DOHH2 (cell line): ENCODE data around the gene C2orf74.

Experiments
- H3F3A ChIP-seq: fragments of 200-600 bp; sonication (generic), shearing (Covaris generic); 2 replicates; pipeline ENCODE4 v1.6.0; 2016; ENCODE audit warnings: antibody characterized with exemption, mild to moderate bottlenecking; ENCODE audit not compliant: control insufficient read depth, insufficient read depth
- H3K27ac ChIP-seq: fragments of 200-600 bp; sonication (generic); 2 replicates; pipeline ENCODE4 v1.5.1; 2014; ENCODE audit warnings: low read depth, mild to moderate bottlenecking, low read length, moderate library complexity
- H3K27me3 ChIP-seq: fragments of 200-600 bp; sonication (generic); 2 replicates; pipeline ENCODE4 v1.6.1; 2014; ENCODE audit warnings: mild to moderate bottlenecking, low read length, mixed read lengths; ENCODE audit not compliant: control insufficient read depth
- H3K36me3 ChIP-seq: fragments of 200-600 bp; sonication (generic); 2 replicates; pipeline ENCODE4 v1.6.1; 2014; ENCODE audit warnings: mild to moderate bottlenecking, low read length, moderate library complexity, mixed read lengths; ENCODE audit not compliant: control insufficient read depth
- H3K4me1 ChIP-seq: fragments of 200-600 bp; sonication (generic); 2 replicates; pipeline ENCODE4 v1.6.1; 2014; ENCODE audit warnings: mild to moderate bottlenecking, low read length, mixed read lengths; ENCODE audit not compliant: control insufficient read depth
- H3K4me2 ChIP-seq: fragments of 200-600 bp; sonication (generic); 2 replicates; pipeline ENCODE4 v1.6.0; 2014; ENCODE audit warnings: mild to moderate bottlenecking, low read length, moderate library complexity
- H3K4me3 ChIP-seq: fragments of 200-600 bp; sonication (generic); 2 replicates; pipeline ENCODE4 v1.5.1; 2014; ENCODE audit warnings: mild to moderate bottlenecking, low read length, mixed read lengths
- H3K79me2 ChIP-seq: fragments of 200-600 bp; sonication (generic); 2 replicates; pipeline ENCODE4 v1.6.1; 2014; ENCODE audit warnings: mild to moderate bottlenecking, low read length, mixed read lengths; ENCODE audit not compliant: control insufficient read depth
- H3K9me2 ChIP-seq: fragments of 200-600 bp; sonication (generic); replicated peaks from 2 replicates; pipeline ENCODE4 v1.6.1; 2014; ENCODE audit warnings: mild to moderate bottlenecking, low read length, mixed read lengths; ENCODE audit not compliant: control insufficient read depth
- H3K9me3 ChIP-seq: fragments of 200-600 bp; sonication (generic); 2 replicates; pipeline ENCODE4 v1.6.1; 2014; ENCODE audit warnings: antibody characterized with exemption, low read length, mixed read lengths; ENCODE audit not compliant: control insufficient read depth, insufficient read depth
- H4K20me1 ChIP-seq: fragments of 200-600 bp; sonication (generic); 2 replicates; pipeline ENCODE4 v1.6.0; 2014; ENCODE audit warnings: low read depth, mild to moderate bottlenecking, antibody characterized with exemption, low read length, moderate library complexity; ENCODE audit not compliant: control insufficient read depth, insufficient read depth
- CTCF ChIP-seq: fragments of 200-600 bp; sonication (generic); IDR thresholded peaks from one replicate; pipeline ENCODE4 v1.5.1; 2014; ENCODE audit warnings: antibody characterized with exemption, mild to moderate bottlenecking, low read depth, low read length; ENCODE audit not compliant: poor library complexity, severe bottlenecking
- EZH2phosphoT487 ChIP-seq: fragments of 200-600 bp; sonication (generic); IDR thresholded peaks from 2 replicates; pipeline ENCODE4 v1.6.1; 2017; ENCODE audit warnings: borderline replicate concordance, mild to moderate bottlenecking, antibody characterized with exemption, low read length, moderate library complexity, mixed read lengths

C2orf74 gene

GRCh38 chr2:61182059-61182383, 20.0 kb downstream of the C2orf74 start:
- H3K27me3 ChIP-seq = no peaks in the 10 kb centered on the region
- no peaks in the 10 kb centered on the region for H3K9me2 ChIP-seq
- H3K4me3 ChIP-seq = no peak overlapping the region
- H4K20me1 ChIP-seq = no peaks in the 10 kb centered on the region
- peaks cover 56% of the 10 kb centered on the region for H3K79me2 ChIP-seq
- H3K4me2 ChIP-seq = peak overlapping the region; percentile 78; the same call in 1 of the 2 replicates
- TF ChIP-seq EZH2phosphoT487 = no peak
- TF ChIP-seq CTCF = no peak
- peaks cover 37% of the 10 kb centered on the region for H3K4me1 ChIP-seq
- H3K9me3 ChIP-seq = no peaks in the 10 kb centered on the region
- H3K36me3 ChIP-seq = peaks cover 84% of the 10 kb centered on the region
- peaks cover 17% of the 10 kb centered on the region; the same call in 1 of the 2 replicates for H3F3A ChIP-seq
- H3K27ac ChIP-seq = no peak overlapping the region

- H3K27me3 ChIP-seq = no peaks in the 10 kb centered on the region
- no peak overlapping the region for H3K27ac ChIP-seq
- peaks cover 98% of the 10 kb centered on the region for H3K36me3 ChIP-seq
- TF ChIP-seq EZH2phosphoT487 (no peak), CTCF (no peak)
- no peak overlapping the region for H3K4me3 ChIP-seq
- peaks cover 41% of the 10 kb centered on the region for H3K79me2 ChIP-seq
- no peaks in the 10 kb centered on the region for H4K20me1 ChIP-seq
- no peaks in the 10 kb centered on the region for H3K9me2 ChIP-seq
- peaks cover 30% of the 10 kb centered on the region for H3K4me1 ChIP-seq
- peaks cover 17% of the 10 kb centered on the region; the same call in 1 of the 2 replicates for H3F3A ChIP-seq
- no peak overlapping the region for H3K4me2 ChIP-seq
- H3K9me3 ChIP-seq = no peaks in the 10 kb centered on the region
Measured at GRCh38 chr2:61183795-61184194, 21.8 kb downstream of the C2orf74 start.

GRCh38 chr2:61184263-61184662, 22.3 kb downstream of the C2orf74 start:
- peaks cover 37% of the 10 kb centered on the region for H3K79me2 ChIP-seq
- H3K9me3 ChIP-seq = no peaks in the 10 kb centered on the region
- TF ChIP-seq EZH2phosphoT487 (no peak), CTCF (no peak)
- H3K27ac ChIP-seq = no peak overlapping the region
- no peaks in the 10 kb centered on the region for H3K9me2 ChIP-seq
- H3K4me2 ChIP-seq = no peak overlapping the region
- H3K36me3 ChIP-seq = peaks cover 98% of the 10 kb centered on the region
- H3K27me3 ChIP-seq = no peaks in the 10 kb centered on the region
- peaks cover 25% of the 10 kb centered on the region for H3K4me1 ChIP-seq
- H4K20me1 ChIP-seq = no peaks in the 10 kb centered on the region
- peaks cover 17% of the 10 kb centered on the region; the same call in 1 of the 2 replicates for H3F3A ChIP-seq
- no peak overlapping the region for H3K4me3 ChIP-seq
